K562 (cell line): Measurements from ENCODE around the gene ST7. TPM values are rescaled to one million over a fixed set of nuclear protein-coding genes. Genes with fewer than 3 reads are reported as not detected.

ENCODE experiments used
- ATAC-seq: fragments of 200-7000 bp; cut with Tn5 transposase; 3 replicates; pipeline ENCODE4 v1.9.1; 2020; ENCODE audit warnings: moderate library complexity
- BruUV-seq: library from RNA; stranded (reverse); fragments of 400-500 nt; replicated peaks from 2 replicates; lab custom pipeline; 2021; lab: Mats Ljungman, UMichigan
- CTCF ChIA-PET: fragments of 300-600 bp; formaldehyde crosslinking; extraction: SDS; loops from one replicate; lab custom pipeline; 2021; ENCODE audit warnings: low intra/inter-chr PET ratio; lab: Yijun Ruan, JAX
- POLR2A ChIA-PET: fragments of 300-600, 350-650 bp; sonication (Branson Sonifier 250); formaldehyde crosslinking; extraction: SDS; loops from one replicate; lab custom pipeline; 2021; ENCODE audit warnings: antibody characterized with exemption, inconsistent platforms; lab: Yijun Ruan, JAX
- DNase-seq, 4 experiments: peaks; one replicate each; pipeline versions ENCODE4 v3.0.0 to v3.0.0-alpha.2; 2011 to 2018; ENCODE audit warnings: low spot score in 3 of 4, mixed read lengths in 3 of 4; ENCODE audit errors: extremely low read depth in 1 of 4
- FAIRE-seq: peaks from 2 replicates; lab custom pipeline; 2011; peaks lifted over from hg19 to GRCh38; lab: Jason Lieb, UNC
- H2AFZ ChIP-seq: 2 replicates; pipeline ENCODE4 v1.6.0; 2011; ENCODE audit warnings: low read depth, low read length, control low read depth, inconsistent platforms
- H3K27ac ChIP-seq: fragments of 200-600 bp; 3 replicates; pipeline ENCODE4 v1.8.0; 2011; ENCODE audit warnings: low read depth, mild to moderate bottlenecking, control low read depth, inconsistent platforms, low read length, moderate library complexity, mixed read lengths; ENCODE audit errors: extremely low read depth
- H3K27me3 ChIP-seq, 2 experiments: fragments of 300-600 bp in 1 of 2; 2 replicates in 1 of 2; 3 replicates in 1 of 2; pipeline versions ENCODE4 v1.6.0 to v1.8.0; 2011; ENCODE audit warnings: inconsistent platforms in 2 of 2, low read length in 2 of 2, mild to moderate bottlenecking in 1 of 2, mixed read lengths in 1 of 2, moderate library complexity in 1 of 2; ENCODE audit not compliant: control insufficient read depth in 2 of 2, insufficient read depth in 2 of 2
- H3K36me3 ChIP-seq: fragments of 300-600 bp; 3 replicates; pipeline ENCODE4 v1.8.0; 2011; ENCODE audit warnings: mild to moderate bottlenecking, low read length, inconsistent platforms; ENCODE audit not compliant: control insufficient read depth, insufficient read depth
- H3K4me1 ChIP-seq, 2 experiments: fragments of 200-600 bp in 1 of 2; replicated peaks in 1 of 2; 2 replicates in 1 of 2; 3 replicates in 1 of 2; pipeline versions ENCODE4 v1.5.1 to v1.8.0; 2011; ENCODE audit warnings: inconsistent platforms in 2 of 2, low read length in 2 of 2, mild to moderate bottlenecking in 1 of 2, mixed read lengths in 1 of 2, moderate library complexity in 1 of 2; ENCODE audit not compliant: control insufficient read depth in 2 of 2, insufficient read depth in 2 of 2
- H3K4me2 ChIP-seq: 2 replicates; pipeline ENCODE4 v1.6.1; 2011; ENCODE audit warnings: low read length, control low read depth, inconsistent platforms, mixed read lengths; ENCODE audit not compliant: insufficient read depth
- H3K4me3 ChIP-seq: fragments of 200-600 bp; sonication (generic), shearing (Covaris generic); 2 replicates; pipeline ENCODE4 v1.5.1; 2016; ENCODE audit warnings: control low read depth, inconsistent platforms
- H3K79me2 ChIP-seq: fragments of 200-600 bp; 3 replicates; pipeline ENCODE4 v1.8.0; 2011; ENCODE audit warnings: low read length, inconsistent platforms; ENCODE audit not compliant: control insufficient read depth, insufficient read depth
- H3K9ac ChIP-seq, 2 experiments: 2 replicates each; pipeline versions ENCODE4 v1.6.0 to v1.6.1; 2011; ENCODE audit warnings: low read depth in 2 of 2, low read length in 2 of 2, control low read depth in 1 of 2, inconsistent platforms in 1 of 2, mild to moderate bottlenecking in 1 of 2, mixed read lengths in 1 of 2; ENCODE audit not compliant: insufficient read depth in 1 of 2
- H3K9me1 ChIP-seq: one replicate; pipeline ENCODE4 v1.6.0; 2011; ENCODE audit warnings: inconsistent platforms, mild to moderate bottlenecking, low read length, moderate library complexity; ENCODE audit not compliant: control insufficient read depth, insufficient read depth
- H3K9me3 ChIP-seq: replicated peaks from 2 replicates; pipeline ENCODE4 v1.5.1; 2011; ENCODE audit warnings: low read depth, low read length, inconsistent platforms; ENCODE audit not compliant: control insufficient read depth, insufficient read depth
- H4K20me1 ChIP-seq: replicated peaks from 2 replicates; pipeline ENCODE4 v1.6.1; 2011; ENCODE audit warnings: low read length, inconsistent platforms, mixed read lengths; ENCODE audit not compliant: control insufficient read depth, insufficient read depth
- CBX3 ChIP-seq, 2 experiments: IDR thresholded peaks; 1 replicate in 1 of 2; 2 replicates in 1 of 2; pipeline ENCODE4 v1.6.1; 2012; ENCODE audit warnings: inconsistent platforms in 2 of 2, low read length in 2 of 2, borderline replicate concordance in 1 of 2, control low read depth in 1 of 2
- CEBPG ChIP-seq, 3 experiments: fragments of 200-800 bp in 1 of 3; sonication (Bioruptor generic) in 1 of 3; sonication (generic) in 1 of 3; formaldehyde crosslinking in 1 of 3; IDR thresholded peaks in 2 of 3; conservative IDR thresholded peaks in 1 of 3; 2 replicates each; pipeline versions ENCODE4 v1.6.1 to v1.8.0; 2016 to 2022; ENCODE audit warnings: missing compliant biosample characterization in 2 of 3, missing genetic modification characterization in 2 of 3, mild to moderate bottlenecking in 1 of 3, missing genetic modification reagents in 1 of 3
- ELF2 ChIP-seq: fragments of 250-450 bp; sonication (Bioruptor Pico); IDR thresholded peaks from 2 replicates; pipeline ENCODE4 v1.5.0; 2021; ENCODE audit warnings: mild to moderate bottlenecking
- FIP1L1 ChIP-seq: fragments of 200-400 bp; formaldehyde crosslinking; IDR thresholded peaks from 2 replicates; pipeline ENCODE4 v1.6.1; 2018; ENCODE audit warnings: mild to moderate bottlenecking, low read depth, low read length; ENCODE audit not compliant: poor library complexity, severe bottlenecking
- SAP30 ChIP-seq: fragments of 200-600 bp; sonication (generic); IDR thresholded peaks from 2 replicates; pipeline ENCODE4 v1.6.1; 2012; ENCODE audit warnings: borderline replicate concordance, low read depth, mild to moderate bottlenecking, moderate library complexity, low read length, control low read depth, inconsistent platforms; ENCODE audit not compliant: insufficient read depth, poor library complexity, severe bottlenecking
- SLC30A9 ChIP-seq: fragments of 250-450 bp; sonication (Bioruptor Pico); IDR thresholded peaks from 2 replicates; pipeline ENCODE4 v1.8.0; 2022; ENCODE audit warnings: mild to moderate bottlenecking, moderate library complexity
- TOE1 ChIP-seq, 2 experiments: fragments of 450-650 bp in 1 of 2; sonication (generic) in 1 of 2; formaldehyde crosslinking in 1 of 2; IDR thresholded peaks; 2 replicates each; pipeline versions ENCODE4 v1.7.1 to v1.8.0; 2016 to 2022; ENCODE audit warnings: borderline replicate concordance in 2 of 2, mild to moderate bottlenecking in 2 of 2, antibody characterized with exemption in 1 of 2, inconsistent platforms in 1 of 2, low read depth in 1 of 2, missing genetic modification reagents in 1 of 2, moderate library complexity in 1 of 2
- WGBS: fragments of 100-300 bp; shearing (Covaris generic); methylation state at CpG from one replicate; pipeline ENCODE4 v1.1.6; 2016; ENCODE audit warnings: low coverage, mixed read lengths; ENCODE audit not compliant: insufficient coverage; ENCODE audit errors: missing lambda C conversion rate; 5-methylcytosine and 5-hydroxymethylcytosine counted together
- in situ Hi-C: fragments of 300-500 bp; cut with MboI; formaldehyde crosslinking; loops from 4 replicates; pipeline ENCODE4 v1.15.0; 2018; ENCODE audit warnings: inconsistent platforms, mixed read lengths
- intact Hi-C: fragments of 100-400 bp; cut with micrococcal nuclease; formaldehyde crosslinking; loops from 2 replicates; pipeline ENCODE4 v1.14.2; 2022
- polyA plus RNA-seq, 8 experiments: library from polyadenylated mRNA; depleted of rRNA in 4 of 8; stranded (reverse) in 5 of 8; unstranded in 3 of 8; fragments of >200 nt; fragmentation: Nextera tagmentation in 2 of 8; fragmentation: Illumina TruSeq in 1 of 8; extraction: Ambion mirVana in 2 of 8; extraction: Trizol in 1 of 8; gene quantifications; 2 replicates each; pipeline versions ENCODE4 v1.2.1 to v1.2.3, GENCODE V29; 2011 to 2014; ENCODE audit warnings: inconsistent platforms in 1 of 8, missing spikeins in 1 of 8
- total RNA-seq, 7 experiments: library from RNA; depleted of rRNA in 6 of 7; stranded (reverse); fragments of >200 nt in 6 of 7; fragmentation: Illumina TruSeq in 2 of 7; extraction: Trizol in 2 of 7; gene quantifications; 2 replicates each; pipeline versions ENCODE4 v1.2.1 to v1.2.3, GENCODE V29; 2011 to 2021; ENCODE audit warnings: low replicate concordance in 1 of 7
- TF ChIP-seq, protein P1 (sequence below): fragments of 200-800 bp; sonication (Bioruptor generic); IDR thresholded peaks from 2 replicates; pipeline ENCODE4 v1.6.1; 2017; ENCODE audit warnings: missing genetic modification characterization, missing compliant biosample characterization
- TF ChIP-seq, protein P2 (sequence below): conservative IDR thresholded peaks from 2 replicates; pipeline ENCODE4 v1.6.1; 2011; ENCODE audit warnings: low read depth, mild to moderate bottlenecking, low read length; ENCODE audit not compliant: control insufficient read depth

Gene ST7
- total and polyA plus RNA-seq, 9 of the 15 experiments (the other 6 are each of a cell fraction or from before 2014, with no cell fraction given): 23.9 to 56.3 (median 36.9) TPM

GRCh38 chr7:117098457-117098856 lies 145.2 kb downstream of the ST7 start:
- Histone ChIP-seq H3K27ac (no peak overlapping the region), H3K36me3 (peaks cover 22% of the 10 kb centered on the region; the same call in 1 of the 3 replicates), H3K4me1 (no peaks in the 10 kb centered on the region), H3K79me2 (peaks cover 13% of the 10 kb centered on the region; the same call in 2 of the 3 replicates), H3K9ac (no peak overlapping the region), H3K27me3 (no peaks in the 10 kb centered on the region), H3K4me2 (no peak overlapping the region), H4K20me1 (no peaks in the 10 kb centered on the region), H2AFZ (no peak overlapping the region), H3K9me1 (no peaks in the 10 kb centered on the region), H3K9me3 (no peaks in the 10 kb centered on the region), H3K4me3 (no peak overlapping the region)
- POLR2A ChIA-PET: interaction anchor here (1.5 kb wide), 1 partner anchor 10 kb away, joined by 8 read pairs; no protein-coding TSS in a partner anchor
- no peak for ATAC-seq
- WGBS: 68% methylated on average over 1 of the region's 1 CpG
- no TSS peak for BruUV-seq
- TF ChIP-seq SLC30A9 (CRISPR knock-in tag) (no peak), TOE1 (IDR thresholded peaks at IDR 0.05; ENCODE audit: borderline replicate concordance) (no peak), TOE1 (CRISPR knock-in tag; IDR thresholded peaks at IDR 0.05; ENCODE audit: borderline replicate concordance, low read depth) (0 out of 2 replicates have a peak, but pooled peaks have one; percentile 5)
- no peak for FAIRE-seq
- CTCF ChIA-PET: no interaction called here
- no peak for DNase-seq
- in situ Hi-C loops: no loop called here
- intact Hi-C loops: no loop called here

GRCh38 chr7:117101026-117101425 lies 147.7 kb downstream of the ST7 start:
- no peak overlapping the region for H3K27ac ChIP-seq
- in situ Hi-C loops (no loop called here), intact Hi-C loops (no loop called here)
- H3K9ac ChIP-seq: no peak overlapping the region
- BruUV-seq: no TSS peak
- H3K9me3 ChIP-seq: no peaks in the 10 kb centered on the region
- FAIRE-seq (no peak), DNase-seq (no peak), ATAC-seq (no peak)
- H3K79me2 ChIP-seq: peaks cover 7% of the 10 kb centered on the region; the same call in 1 of the 3 replicates
- CTCF ChIA-PET: no interaction called here
- H2AFZ ChIP-seq: no peak overlapping the region
- WGBS: 49% methylated on average over 2 of the region's 2 CpGs
- no peaks in the 10 kb centered on the region for H3K4me1 ChIP-seq
- peaks cover 19% of the 10 kb centered on the region; the same call in 2 of the 3 replicates for H3K36me3 ChIP-seq
- no peak overlapping the region for H3K4me3 ChIP-seq
- POLR2A ChIA-PET: interaction anchor here (1.7 kb wide), 1 partner anchor 10 kb away, joined by 3 read pairs; no protein-coding TSS in a partner anchor
- no peaks in the 10 kb centered on the region for H4K20me1 ChIP-seq
- no peaks in the 10 kb centered on the region for H3K27me3 ChIP-seq
- no peak overlapping the region for H3K4me2 ChIP-seq
- no peaks in the 10 kb centered on the region for H3K9me1 ChIP-seq
- TF ChIP-seq CEBPG (CRISPR knock-in tag; IDR thresholded peaks at IDR 0.05) (no peak), CEBPG (tag; conservative IDR thresholded peaks at IDR 0.05 in 1 of 2, IDR thresholded peaks at IDR 0.05 in 1 of 2) (no peak), ELF2 (CRISPR knock-in tag) (no peak), SAP30 (no peak), CBX3 (IDR thresholded peaks at IDR 0.05; ENCODE audit: borderline replicate concordance in 1 of 2, low read length in 2 of 2) (no peak), FIP1L1 (no peak), SLC30A9 (CRISPR knock-in tag) (no peak)
- TF ChIP-seq, protein P1, sequence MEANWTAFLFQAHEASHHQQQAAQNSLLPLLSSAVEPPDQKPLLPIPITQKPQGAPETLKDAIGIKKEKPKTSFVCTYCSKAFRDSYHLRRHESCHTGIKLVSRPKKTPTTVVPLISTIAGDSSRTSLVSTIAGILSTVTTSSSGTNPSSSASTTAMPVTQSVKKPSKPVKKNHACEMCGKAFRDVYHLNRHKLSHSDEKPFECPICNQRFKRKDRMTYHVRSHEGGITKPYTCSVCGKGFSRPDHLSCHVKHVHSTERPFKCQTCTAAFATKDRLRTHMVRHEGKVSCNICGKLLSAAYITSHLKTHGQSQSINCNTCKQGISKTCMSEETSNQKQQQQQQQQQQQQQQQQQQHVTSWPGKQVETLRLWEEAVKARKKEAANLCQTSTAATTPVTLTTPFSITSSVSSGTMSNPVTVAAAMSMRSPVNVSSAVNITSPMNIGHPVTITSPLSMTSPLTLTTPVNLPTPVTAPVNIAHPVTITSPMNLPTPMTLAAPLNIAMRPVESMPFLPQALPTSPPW (CRISPR knock-in tag): no peak
- TF ChIP-seq, protein P2, sequence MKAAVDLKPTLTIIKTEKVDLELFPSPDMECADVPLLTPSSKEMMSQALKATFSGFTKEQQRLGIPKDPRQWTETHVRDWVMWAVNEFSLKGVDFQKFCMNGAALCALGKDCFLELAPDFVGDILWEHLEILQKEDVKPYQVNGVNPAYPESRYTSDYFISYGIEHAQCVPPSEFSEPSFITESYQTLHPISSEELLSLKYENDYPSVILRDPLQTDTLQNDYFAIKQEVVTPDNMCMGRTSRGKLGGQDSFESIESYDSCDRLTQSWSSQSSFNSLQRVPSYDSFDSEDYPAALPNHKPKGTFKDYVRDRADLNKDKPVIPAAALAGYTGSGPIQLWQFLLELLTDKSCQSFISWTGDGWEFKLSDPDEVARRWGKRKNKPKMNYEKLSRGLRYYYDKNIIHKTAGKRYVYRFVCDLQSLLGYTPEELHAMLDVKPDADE: no peak
